ENCODE measurements around the gene SH3GL1. TPM values are rescaled to one million over a fixed set of nuclear protein-coding genes. Genes with fewer than 3 reads are reported as not detected.

SH3GL1 gene
- polyA plus RNA-seq, 3 donors = 14.0 to 33.9 (median 15.0) TPM

GRCh38 chr19:4423416-4424126 is 23.2 kb upstream of the SH3GL1 start:
- no peak overlapping the region for H3K4me3 Mint-ChIP-seq
- Histone ChIP-seq H3K4me1 (ENCODE audit: control insufficient read depth in 1 of 2, insufficient read depth in 2 of 2, low read length in 2 of 2) (peaks cover 4 to 6% of the 10 kb centered on the region in 2 donors), H3K4me3 (replicated peaks in 1 of 3; ENCODE audit: low read depth in 2 of 3, low read length in 3 of 3) (no peak overlapping the region), H3K27me3 (ENCODE audit: control insufficient read depth in 2 of 2, insufficient read depth in 2 of 2, low read length in 2 of 2) (no peaks in the 10 kb centered on the region), H3K27ac (ENCODE audit: low read depth in 1 of 2, low read length in 2 of 2) (peak overlapping the region in 1 of 2 donors; percentile 44), H3K79me2 (ENCODE audit: insufficient read depth, low read length) (peaks cover 3% of the 10 kb centered on the region), H4K20me1 (ENCODE audit: insufficient read depth, low read length) (no peaks in the 10 kb centered on the region), H3K9me3 (replicated peaks in 1 of 2; ENCODE audit: control insufficient read depth in 1 of 2, insufficient read depth in 1 of 2, low read length in 2 of 2) (no peaks in the 10 kb centered on the region), H3K9ac (ENCODE audit: insufficient read depth, low read length, poor library complexity, severe bottlenecking) (no peak overlapping the region), H3K4me2 (replicated peaks; ENCODE audit: extremely low read depth, low read length, poor library complexity, severe bottlenecking) (no peak overlapping the region), H2AFZ (ENCODE audit: insufficient read depth, low read depth, low read length, poor library complexity, severe bottlenecking) (no peak overlapping the region), H3K36me3 (replicated peaks in 1 of 2; ENCODE audit: control insufficient read depth in 1 of 2, insufficient read depth in 2 of 2, low read length in 2 of 2) (peaks cover 19 to 39% of the 10 kb centered on the region in 2 donors)
- 68% methylated on average over 14 of the region's 16 CpGs for WGBS (ENCODE audit: insufficient coverage)
- no peak for DNase-seq
- intact Hi-C loops (cut with micrococcal nuclease) = no loop called here
- H3K27me3 Mint-ChIP-seq (ENCODE audit: low read depth in 3 of 3) = peaks cover 0 to 2% (median 0%) of the 10 kb centered on the region in 3 donors
- H3K4me1 Mint-ChIP-seq = peaks cover 14% of the 10 kb centered on the region
- peak overlapping the region in 3 of 7 donors; percentile 1 to 61 (median 51) for H3K27ac Mint-ChIP-seq
- peaks cover 32 to 53% of the 10 kb centered on the region in 2 donors for H3K36me3 Mint-ChIP-seq
- H3K9me3 Mint-ChIP-seq = no peaks in the 10 kb centered on the region
- TF ChIP-seq, protein P1, sequence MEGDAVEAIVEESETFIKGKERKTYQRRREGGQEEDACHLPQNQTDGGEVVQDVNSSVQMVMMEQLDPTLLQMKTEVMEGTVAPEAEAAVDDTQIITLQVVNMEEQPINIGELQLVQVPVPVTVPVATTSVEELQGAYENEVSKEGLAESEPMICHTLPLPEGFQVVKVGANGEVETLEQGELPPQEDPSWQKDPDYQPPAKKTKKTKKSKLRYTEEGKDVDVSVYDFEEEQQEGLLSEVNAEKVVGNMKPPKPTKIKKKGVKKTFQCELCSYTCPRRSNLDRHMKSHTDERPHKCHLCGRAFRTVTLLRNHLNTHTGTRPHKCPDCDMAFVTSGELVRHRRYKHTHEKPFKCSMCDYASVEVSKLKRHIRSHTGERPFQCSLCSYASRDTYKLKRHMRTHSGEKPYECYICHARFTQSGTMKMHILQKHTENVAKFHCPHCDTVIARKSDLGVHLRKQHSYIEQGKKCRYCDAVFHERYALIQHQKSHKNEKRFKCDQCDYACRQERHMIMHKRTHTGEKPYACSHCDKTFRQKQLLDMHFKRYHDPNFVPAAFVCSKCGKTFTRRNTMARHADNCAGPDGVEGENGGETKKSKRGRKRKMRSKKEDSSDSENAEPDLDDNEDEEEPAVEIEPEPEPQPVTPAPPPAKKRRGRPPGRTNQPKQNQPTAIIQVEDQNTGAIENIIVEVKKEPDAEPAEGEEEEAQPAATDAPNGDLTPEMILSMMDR (IDR thresholded peaks at IDR 0.05) = no peak

DNA sequence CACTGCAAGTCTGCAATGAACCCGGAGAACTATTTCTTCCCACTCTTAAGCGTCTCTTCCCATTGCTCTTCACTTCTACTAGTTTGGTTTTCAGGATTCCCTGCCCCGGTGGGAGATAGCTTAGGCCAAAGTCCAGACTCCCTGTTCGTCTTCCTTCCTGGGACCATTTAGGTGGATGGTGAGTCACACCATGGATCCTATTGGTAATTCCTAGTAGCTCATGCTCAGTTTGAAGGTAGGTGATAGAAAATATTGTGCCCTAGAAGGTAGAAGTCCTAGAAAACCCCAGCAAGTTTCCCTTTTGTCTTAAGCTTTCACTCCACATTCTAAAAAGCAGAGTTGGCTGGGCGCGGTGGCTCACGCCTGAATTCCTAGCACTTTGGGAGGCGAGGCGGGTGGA is 15.9 kb upstream of the SH3GL1 start:
- H3K9me3 Mint-ChIP-seq = no peaks in the 10 kb centered on the region
- H3K36me3 Mint-ChIP-seq = peaks cover 23 to 52% of the 10 kb centered on the region in 2 donors
- H3K4me1 Mint-ChIP-seq = peaks cover 8% of the 10 kb centered on the region
- Histone ChIP-seq H3K27me3 (ENCODE audit: control insufficient read depth in 2 of 2, insufficient read depth in 2 of 2, low read length in 2 of 2) (no peaks in the 10 kb centered on the region), H3K9ac (ENCODE audit: insufficient read depth, low read length, poor library complexity, severe bottlenecking) (no peak overlapping the region), H3K27ac (ENCODE audit: low read depth in 1 of 2, low read length in 2 of 2) (peak overlapping the region in 1 of 2 donors; percentile 26), H3K9me3 (replicated peaks in 1 of 2; ENCODE audit: control insufficient read depth in 1 of 2, insufficient read depth in 1 of 2, low read length in 2 of 2) (no peaks in the 10 kb centered on the region), H3K4me3 (replicated peaks in 1 of 3; ENCODE audit: low read depth in 2 of 3, low read length in 3 of 3) (no peak overlapping the region), H4K20me1 (ENCODE audit: insufficient read depth, low read length) (no peaks in the 10 kb centered on the region), H2AFZ (ENCODE audit: insufficient read depth, low read depth, low read length, poor library complexity, severe bottlenecking) (no peak overlapping the region), H3K4me2 (replicated peaks; ENCODE audit: extremely low read depth, low read length, poor library complexity, severe bottlenecking) (no peak overlapping the region), H3K4me1 (ENCODE audit: control insufficient read depth in 1 of 2, insufficient read depth in 2 of 2, low read length in 2 of 2) (peaks cover 4 to 6% of the 10 kb centered on the region in 2 donors), H3K79me2 (ENCODE audit: insufficient read depth, low read length) (peaks cover 54% of the 10 kb centered on the region), H3K36me3 (replicated peaks in 1 of 2; ENCODE audit: control insufficient read depth in 1 of 2, insufficient read depth in 2 of 2, low read length in 2 of 2) (peaks cover 14 to 44% of the 10 kb centered on the region in 2 donors)
- intact Hi-C loops (cut with micrococcal nuclease) = no loop called here
- H3K27me3 Mint-ChIP-seq (ENCODE audit: low read depth in 3 of 3) = peaks cover 0 to 1% (median 0%) of the 10 kb centered on the region in 3 donors
- peak overlapping the region in 4 of 7 donors; percentile 2 to 74 (median 36) for H3K27ac Mint-ChIP-seq
- no peak overlapping the region for H3K4me3 Mint-ChIP-seq
- 94% methylated on average over 6 of the region's 9 CpGs for WGBS (ENCODE audit: insufficient coverage)
- TF ChIP-seq, protein P1 (IDR thresholded peaks at IDR 0.05) = no peak
- no peak for DNase-seq
